ENCODE measurements around the gene USHBP1. TPM values are rescaled to one million over a fixed set of nuclear protein-coding genes. Genes with fewer than 3 reads are reported as not detected.

The USHBP1 gene
- total RNA-seq, 4 donors from 2014 or later = 0.79 to 1.2 (median 0.96) TPM; not detected in 1

DNA sequence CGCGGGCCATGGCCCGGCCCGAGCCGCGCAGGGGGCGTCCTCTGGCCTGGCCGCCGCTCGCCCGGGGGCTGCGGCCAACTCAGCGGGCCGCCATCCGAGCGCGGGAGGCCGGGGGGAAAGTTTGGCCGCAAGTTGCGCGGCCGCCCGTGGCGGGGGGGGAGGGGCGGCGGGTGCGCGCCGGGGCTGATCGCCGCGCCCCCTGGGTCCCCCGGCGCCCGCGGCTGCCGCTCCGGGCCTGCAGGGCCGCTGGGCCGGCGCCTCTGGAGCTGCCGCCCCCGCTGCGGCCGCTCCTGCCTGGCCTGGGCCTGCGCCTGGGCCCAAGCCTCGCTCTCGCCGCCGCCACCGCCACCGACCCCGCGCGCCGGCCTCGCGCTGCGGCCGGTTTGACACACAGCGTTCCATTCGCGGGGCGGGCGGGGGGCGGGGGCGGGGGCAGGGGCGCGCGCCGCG is 19.0 kb downstream of the USHBP1 start, which contains the start of gene NR2F6:
TSS of gene NR2F6 (minus strand) at position 385 of the 450 bp plus-strand sequence. CDS start 699 bp downstream, outside the sequence.
- DNase-seq = no peak
- in situ Hi-C loops (cut with MboI; ENCODE audit: low pct_ligation_motif_present in 1 of 4, low pct_unique_long_range_greater_than_20kb in 1 of 4, low sequenced_read_pairs in 3 of 4) (no loop called here), intact Hi-C loops (cut with DNase I; ENCODE audit: low total_unique reads) (no loop called here)
- Histone ChIP-seq H3K4me3 (peak within 1 kb of the TSS; percentile 63 to 97 (median 87)), H3K4me1 (peaks cover 34 to 65% (median 59%) of the 10 kb centered on the region in 4 donors), H3K9me3 (no peaks in the 10 kb centered on the region), H3K36me3 (no peaks in the 10 kb centered on the region), H3K27me3 (no peaks in the 10 kb centered on the region), H3K27ac (peak within 1 kb of the TSS; percentile 89 to 95 (median 94))
- TF ChIP-seq, protein P1, sequence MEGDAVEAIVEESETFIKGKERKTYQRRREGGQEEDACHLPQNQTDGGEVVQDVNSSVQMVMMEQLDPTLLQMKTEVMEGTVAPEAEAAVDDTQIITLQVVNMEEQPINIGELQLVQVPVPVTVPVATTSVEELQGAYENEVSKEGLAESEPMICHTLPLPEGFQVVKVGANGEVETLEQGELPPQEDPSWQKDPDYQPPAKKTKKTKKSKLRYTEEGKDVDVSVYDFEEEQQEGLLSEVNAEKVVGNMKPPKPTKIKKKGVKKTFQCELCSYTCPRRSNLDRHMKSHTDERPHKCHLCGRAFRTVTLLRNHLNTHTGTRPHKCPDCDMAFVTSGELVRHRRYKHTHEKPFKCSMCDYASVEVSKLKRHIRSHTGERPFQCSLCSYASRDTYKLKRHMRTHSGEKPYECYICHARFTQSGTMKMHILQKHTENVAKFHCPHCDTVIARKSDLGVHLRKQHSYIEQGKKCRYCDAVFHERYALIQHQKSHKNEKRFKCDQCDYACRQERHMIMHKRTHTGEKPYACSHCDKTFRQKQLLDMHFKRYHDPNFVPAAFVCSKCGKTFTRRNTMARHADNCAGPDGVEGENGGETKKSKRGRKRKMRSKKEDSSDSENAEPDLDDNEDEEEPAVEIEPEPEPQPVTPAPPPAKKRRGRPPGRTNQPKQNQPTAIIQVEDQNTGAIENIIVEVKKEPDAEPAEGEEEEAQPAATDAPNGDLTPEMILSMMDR (IDR thresholded peaks at IDR 0.05) = no peak
- TF ChIP-seq POLR2AphosphoS5 (IDR thresholded peaks at IDR 0.05) (peak; percentile 65 to 69 (median 68)), POLR2A (IDR thresholded peaks at IDR 0.05) (no peak), EP300 (IDR thresholded peaks at IDR 0.05; ENCODE audit: low read depth) (no peak)
- WGBS, 2 donors (ENCODE audit: low coverage in 1 of 2) = 0% methylated on average over 24 of the region's 72 CpGs; no CpG with 5 or more reads in 1 of the 2 donors

DNA sequence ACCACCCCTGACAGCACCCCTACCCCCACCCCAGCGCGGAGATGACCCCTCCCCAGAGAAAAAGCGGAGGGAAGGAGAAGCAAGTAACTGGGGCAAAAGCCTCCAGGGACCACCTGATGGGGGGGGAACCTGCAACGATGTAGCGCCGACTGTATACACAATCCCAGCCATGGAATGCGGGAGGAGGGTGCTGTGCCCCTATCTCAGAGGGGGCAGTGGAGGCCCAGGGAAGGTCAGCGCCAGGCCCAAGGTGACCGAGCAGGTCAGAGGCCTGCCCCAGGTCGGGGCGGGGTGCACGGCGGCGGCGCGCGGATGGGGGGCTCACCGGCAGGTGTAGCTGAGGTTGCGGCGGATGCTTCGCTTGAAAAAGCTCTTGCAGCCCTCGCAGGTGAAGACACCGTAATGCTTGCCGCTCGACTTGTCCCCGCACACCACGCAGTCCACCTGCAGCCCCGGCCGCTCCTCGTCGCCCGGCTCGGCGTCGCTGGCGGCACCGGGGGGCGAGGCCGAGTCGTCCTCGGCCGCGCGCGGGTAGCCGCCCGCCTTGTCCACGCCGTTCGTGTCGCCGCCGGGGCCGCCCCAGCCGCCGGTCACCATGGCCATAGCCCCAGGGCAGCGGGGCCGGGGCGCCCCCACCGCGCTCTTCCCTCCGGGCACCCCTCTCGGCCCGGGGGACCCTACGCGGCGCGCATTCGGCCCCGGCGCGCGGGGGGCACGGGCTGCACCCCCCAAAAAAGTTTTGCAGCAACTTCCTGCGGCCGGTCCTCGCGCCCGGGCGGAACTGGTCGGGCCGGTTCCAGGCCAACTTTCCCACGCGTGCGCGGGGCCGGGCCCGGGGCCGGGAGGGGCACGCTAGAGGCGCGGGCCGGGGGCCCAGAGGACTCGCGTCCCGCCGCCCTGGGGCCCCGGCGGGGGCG is 19.7 kb downstream of the USHBP1 start:
- no peaks in the 10 kb centered on the region for H3K27me3 ChIP-seq
- in situ Hi-C loops (cut with MboI; ENCODE audit: low pct_ligation_motif_present in 1 of 4, low pct_unique_long_range_greater_than_20kb in 1 of 4, low sequenced_read_pairs in 3 of 4) = no loop called here
- H3K36me3 ChIP-seq = no peaks in the 10 kb centered on the region
- H3K27ac ChIP-seq = peak overlapping the region; percentile 89 to 95 (median 94)
- TF ChIP-seq, protein P1 (IDR thresholded peaks at IDR 0.05) = no peak
- TF ChIP-seq POLR2AphosphoS5 (IDR thresholded peaks at IDR 0.05) (no peak), POLR2A (IDR thresholded peaks at IDR 0.05) (no peak), EP300 (IDR thresholded peaks at IDR 0.05; ENCODE audit: low read depth) (no peak)
- H3K9me3 ChIP-seq = no peaks in the 10 kb centered on the region
- peaks cover 34 to 71% (median 66%) of the 10 kb centered on the region in 4 donors for H3K4me1 ChIP-seq
- intact Hi-C loops (cut with DNase I; ENCODE audit: low total_unique reads) = no loop called here
- peak; percentile 59 for DNase-seq
- peak overlapping the region; percentile 63 to 97 (median 87) for H3K4me3 ChIP-seq
- WGBS, 2 donors (ENCODE audit: low coverage in 1 of 2) = 6 to 17% methylated on average over 2 to 28 of the region's 100 CpGs

DNA sequence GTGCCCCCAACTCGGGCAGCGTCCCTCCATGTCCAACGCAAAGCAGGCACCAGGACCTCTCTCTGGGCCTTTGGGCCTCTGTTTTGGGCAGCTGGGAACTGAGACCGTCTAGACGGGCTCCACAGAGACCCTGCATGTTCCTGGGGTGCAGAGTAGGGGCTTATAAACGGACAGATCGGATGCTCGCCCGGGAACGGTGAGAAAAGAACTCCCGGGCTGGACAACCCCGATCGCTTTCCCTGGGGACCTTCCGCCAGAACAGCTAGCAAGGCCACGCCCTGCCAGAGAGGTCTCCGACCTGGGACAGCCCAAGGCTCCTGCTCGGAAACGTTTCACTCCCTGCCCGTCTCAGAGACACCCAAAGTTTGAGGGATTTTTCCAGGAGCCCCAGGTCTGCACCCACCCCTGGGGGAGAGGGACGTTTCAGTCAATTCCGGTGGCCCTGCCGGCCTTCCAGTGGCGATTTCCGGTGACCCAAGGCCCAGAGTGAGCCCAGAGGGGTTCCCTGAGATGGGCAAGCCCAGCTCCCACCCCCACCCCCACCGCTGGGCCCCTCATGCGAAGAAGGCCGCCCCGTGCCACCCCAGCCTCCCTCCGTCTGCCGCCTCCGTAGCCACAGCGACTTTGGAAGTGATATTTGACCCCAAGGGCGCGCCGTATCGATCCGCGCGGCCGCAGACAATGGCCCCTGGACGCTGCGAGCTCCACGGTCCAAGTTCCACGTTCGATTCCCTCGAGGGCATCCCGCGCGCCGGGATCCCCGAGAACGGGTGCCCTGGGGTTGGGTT is 20.5 kb downstream of the USHBP1 start:
- TF ChIP-seq, protein P1 (IDR thresholded peaks at IDR 0.05) = no peak
- peak; percentile 31 for TF ChIP-seq POLR2A (IDR thresholded peaks at IDR 0.05)
- H3K4me1 ChIP-seq = peaks cover 31 to 75% (median 70%) of the 10 kb centered on the region in 4 donors
- no peaks in the 10 kb centered on the region for H3K36me3 ChIP-seq
- H3K4me3 ChIP-seq = peak overlapping the region; percentile 63 to 97 (median 87)
- peak overlapping the region; percentile 89 to 95 (median 94) for H3K27ac ChIP-seq
- no peaks in the 10 kb centered on the region for H3K27me3 ChIP-seq
- 20% methylated on average over 50 of the region's 52 CpGs; no CpG with 5 or more reads in 1 of the 2 donors for WGBS, 2 donors (ENCODE audit: low coverage in 1 of 2)
- in situ Hi-C loops (cut with MboI; ENCODE audit: low pct_ligation_motif_present in 1 of 4, low pct_unique_long_range_greater_than_20kb in 1 of 4, low sequenced_read_pairs in 3 of 4) = no loop called here
- intact Hi-C loops (cut with DNase I; ENCODE audit: low total_unique reads) = no loop called here
- peak; percentile 70 for DNase-seq
- H3K9me3 ChIP-seq = no peaks in the 10 kb centered on the region

Data from transverse colon (tissue), 4 donors.